Measurements from ENCODE around the gene CEP70.
"Not testable (repeated sequence)": the region's sequence is repeated elsewhere in the genome, so short reads cannot be mapped to it uniquely, and the experiment has no call there.

The CEP70 gene

GRCh38 chr3:138458774-138459499, 135.1 kb downstream of the CEP70 start:
- no peak for DNase-seq (ENCODE audit: low read depth)
- H3K27me3 ChIP-seq (replicated peaks; ENCODE audit: control insufficient read depth, insufficient read depth, low read length) = no peaks in the 10 kb centered on the region
- H3K36me3 ChIP-seq (ENCODE audit: control insufficient read depth, insufficient read depth, low read length, severe bottlenecking) = no peaks in the 10 kb centered on the region
- no peak overlapping the region for H3K4me3 ChIP-seq (ENCODE audit: low read length)
- no peak overlapping the region for H3K9ac ChIP-seq (ENCODE audit: low read length)
- H3K4me1 ChIP-seq (ENCODE audit: control insufficient read depth, insufficient read depth, low read length) = peaks cover 7% of the 10 kb centered on the region
- no peaks in the 10 kb centered on the region for H3K9me3 ChIP-seq (ENCODE audit: control insufficient read depth, low read length)

- H3K4me3 ChIP-seq (ENCODE audit: low read length) = no peak overlapping the region
- no peaks in the 10 kb centered on the region for H3K27me3 ChIP-seq (replicated peaks; ENCODE audit: control insufficient read depth, insufficient read depth, low read length)
These were observed 136.0 kb downstream of the CEP70 start for GRCh38 chr3:138457863-138458735.

GRCh38 chr3:138456961-138457862, 136.8 kb downstream of the CEP70 start:
- H3K9me3 ChIP-seq (ENCODE audit: control insufficient read depth, low read length) = no peaks in the 10 kb centered on the region
- H3K36me3 ChIP-seq (ENCODE audit: control insufficient read depth, insufficient read depth, low read length, severe bottlenecking) = no peaks in the 10 kb centered on the region
- no peak overlapping the region for H3K4me3 ChIP-seq (ENCODE audit: low read length)
- no peaks in the 10 kb centered on the region for H3K27me3 ChIP-seq (replicated peaks; ENCODE audit: control insufficient read depth, insufficient read depth, low read length)
- H3K4me1 ChIP-seq (ENCODE audit: control insufficient read depth, insufficient read depth, low read length) = peaks cover 7% of the 10 kb centered on the region
- H3K9ac ChIP-seq (ENCODE audit: low read length) = no peak overlapping the region
- DNase-seq (ENCODE audit: low read depth) = no peak

More at GRCh38 chr3:138457863-138458735, 136.0 kb downstream of the CEP70 start:
- DNase-seq (ENCODE audit: low read depth) = no peak
- no peaks in the 10 kb centered on the region for H3K9me3 ChIP-seq (ENCODE audit: control insufficient read depth, low read length)
- no peaks in the 10 kb centered on the region for H3K36me3 ChIP-seq (ENCODE audit: control insufficient read depth, insufficient read depth, low read length, severe bottlenecking)
- peaks cover 7% of the 10 kb centered on the region for H3K4me1 ChIP-seq (ENCODE audit: control insufficient read depth, insufficient read depth, low read length)
- no peak overlapping the region for H3K9ac ChIP-seq (ENCODE audit: low read length)

- H3K4me1 ChIP-seq (ENCODE audit: control insufficient read depth, insufficient read depth, low read length) = peaks cover 7% of the 10 kb centered on the region
- no peak overlapping the region for H3K9ac ChIP-seq (ENCODE audit: low read length)
- DNase-seq (ENCODE audit: low read depth) = no peak
- no peaks in the 10 kb centered on the region for H3K27me3 ChIP-seq (replicated peaks; ENCODE audit: control insufficient read depth, insufficient read depth, low read length)
- no peak overlapping the region for H3K4me3 ChIP-seq (ENCODE audit: low read length)
- no peaks in the 10 kb centered on the region for H3K9me3 ChIP-seq (ENCODE audit: control insufficient read depth, low read length)
- H3K36me3 ChIP-seq (ENCODE audit: control insufficient read depth, insufficient read depth, low read length, severe bottlenecking) = no peaks in the 10 kb centered on the region
These were observed 138.0 kb downstream of the CEP70 start for GRCh38 chr3:138455801-138456716.

- H3K9me3 ChIP-seq (ENCODE audit: control insufficient read depth, low read length); H3K4me3 ChIP-seq (ENCODE audit: low read length); H3K4me1 ChIP-seq (ENCODE audit: control insufficient read depth, insufficient read depth, low read length); H3K27me3 ChIP-seq (replicated peaks; ENCODE audit: control insufficient read depth, insufficient read depth, low read length); H3K9ac ChIP-seq (ENCODE audit: low read length); H3K36me3 ChIP-seq (ENCODE audit: control insufficient read depth, insufficient read depth, low read length, severe bottlenecking); DNase-seq (ENCODE audit: low read depth): not testable (repeated sequence)
These were observed 140.1 kb downstream of the CEP70 start for GRCh38 chr3:138453940-138454339.

DNA sequence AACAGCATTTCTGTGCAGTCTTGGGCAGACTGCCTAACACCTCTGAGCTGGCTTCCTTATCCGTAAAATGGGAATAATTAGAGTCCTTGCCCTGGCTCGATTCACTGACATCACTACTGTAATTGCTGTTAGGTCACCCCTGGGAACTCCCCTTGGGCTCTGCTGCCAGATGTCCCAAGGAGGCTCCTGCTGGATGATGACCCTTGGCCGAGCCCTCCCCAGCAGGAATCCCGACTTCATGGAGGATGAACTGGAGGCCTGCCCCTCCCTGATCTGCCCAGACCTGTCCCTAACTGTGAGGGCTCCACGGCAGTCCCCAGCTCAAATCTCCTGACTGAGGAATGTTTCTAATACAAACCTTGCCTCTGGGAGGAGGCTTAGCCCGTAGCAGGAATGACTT, 141.6 kb downstream of the CEP70 start:
- H3K27me3 ChIP-seq (replicated peaks; ENCODE audit: control insufficient read depth, insufficient read depth, low read length) = no peaks in the 10 kb centered on the region

GRCh38 chr3:138451595-138452162, 142.4 kb downstream of the CEP70 start:
- H3K4me1 ChIP-seq (ENCODE audit: control insufficient read depth, insufficient read depth, low read length) = peaks cover 7% of the 10 kb centered on the region
- H3K36me3 ChIP-seq (ENCODE audit: control insufficient read depth, insufficient read depth, low read length, severe bottlenecking) = no peaks in the 10 kb centered on the region
- H3K27me3 ChIP-seq (replicated peaks; ENCODE audit: control insufficient read depth, insufficient read depth, low read length) = no peaks in the 10 kb centered on the region
- DNase-seq (ENCODE audit: low read depth) = no peak
- H3K9me3 ChIP-seq (ENCODE audit: control insufficient read depth, low read length) = no peaks in the 10 kb centered on the region
- no peak overlapping the region for H3K9ac ChIP-seq (ENCODE audit: low read length)
- no peak overlapping the region for H3K4me3 ChIP-seq (ENCODE audit: low read length)

More for the DNA sequence above, 141.6 kb downstream of the CEP70 start:
- Histone ChIP-seq H3K4me1 (ENCODE audit: control insufficient read depth, insufficient read depth, low read length) (peaks cover 7% of the 10 kb centered on the region), H3K9me3 (ENCODE audit: control insufficient read depth, low read length) (no peaks in the 10 kb centered on the region), H3K4me3 (ENCODE audit: low read length) (no peak overlapping the region), H3K36me3 (ENCODE audit: control insufficient read depth, insufficient read depth, low read length, severe bottlenecking) (no peaks in the 10 kb centered on the region), H3K9ac (ENCODE audit: low read length) (no peak overlapping the region)
- no peak for DNase-seq (ENCODE audit: low read depth)

DNA sequence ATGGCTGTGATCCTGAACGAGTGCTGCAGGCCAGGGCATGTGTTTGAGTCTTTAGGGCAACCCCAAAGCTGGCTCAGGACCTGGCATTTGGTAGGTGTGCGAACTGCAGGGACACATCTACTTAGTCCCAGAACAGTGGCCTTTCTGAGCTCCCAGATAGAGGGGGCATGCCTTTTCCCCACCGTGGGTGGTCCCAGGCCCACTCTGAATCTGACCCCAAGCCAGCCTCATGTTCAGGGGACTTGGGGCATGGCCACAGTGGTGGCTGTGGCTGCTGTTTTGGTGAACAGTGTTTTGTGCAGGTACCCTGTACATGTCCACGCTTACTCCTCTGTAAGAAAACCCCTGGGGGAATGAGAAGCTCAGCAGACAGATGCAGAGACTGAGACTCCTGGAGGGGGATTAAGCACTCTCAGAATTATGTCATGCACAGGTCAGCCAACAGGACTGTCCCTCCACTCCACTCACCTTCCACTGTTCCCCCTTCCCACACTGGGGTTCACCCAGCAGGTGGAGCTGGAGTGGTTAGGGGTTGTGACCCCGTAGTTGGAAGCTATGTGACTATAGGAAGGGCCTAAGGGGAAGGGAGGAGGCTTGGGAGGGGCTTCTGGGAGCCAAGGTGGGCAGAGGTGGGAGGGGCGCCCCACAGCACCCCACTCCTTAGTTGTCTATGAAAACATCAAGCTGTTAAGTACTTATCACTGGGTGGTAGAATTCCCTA, 143.2 kb downstream of the CEP70 start:
- no peak for DNase-seq (ENCODE audit: low read depth)
- H3K36me3 ChIP-seq (ENCODE audit: control insufficient read depth, insufficient read depth, low read length, severe bottlenecking) = no peaks in the 10 kb centered on the region
- no peaks in the 10 kb centered on the region for H3K9me3 ChIP-seq (ENCODE audit: control insufficient read depth, low read length)
- H3K4me3 ChIP-seq (ENCODE audit: low read length) = no peak overlapping the region
- H3K4me1 ChIP-seq (ENCODE audit: control insufficient read depth, insufficient read depth, low read length) = peaks cover 7% of the 10 kb centered on the region
- H3K9ac ChIP-seq (ENCODE audit: low read length) = no peak overlapping the region
- no peaks in the 10 kb centered on the region for H3K27me3 ChIP-seq (replicated peaks; ENCODE audit: control insufficient read depth, insufficient read depth, low read length)

- Histone ChIP-seq H3K36me3 (ENCODE audit: control insufficient read depth, insufficient read depth, low read length, severe bottlenecking) (no peaks in the 10 kb centered on the region), H3K4me1 (ENCODE audit: control insufficient read depth, insufficient read depth, low read length) (peaks cover 7% of the 10 kb centered on the region), H3K27me3 (replicated peaks; ENCODE audit: control insufficient read depth, insufficient read depth, low read length) (no peaks in the 10 kb centered on the region), H3K9me3 (ENCODE audit: control insufficient read depth, low read length) (no peaks in the 10 kb centered on the region), H3K4me3 (ENCODE audit: low read length) (no peak overlapping the region), H3K9ac (ENCODE audit: low read length) (no peak overlapping the region)
- DNase-seq (ENCODE audit: low read depth) = no peak
These were observed 143.9 kb downstream of the CEP70 start for GRCh38 chr3:138450181-138450580.
